Right lobe of liver (tissue), 4 donors: Measurements from ENCODE around the gene CXCR6.

Experiments
- CTCF ChIP-seq, 4 donors: fragments of 200-600 bp in 3 of 4; fragments of 450-650 bp in 1 of 4; IDR thresholded peaks; one replicate each; pipeline versions ENCODE4 v1.5.1 to v1.8.0; 2016 to 2022; ENCODE audit warnings: antibody characterized with exemption in 4 of 4, mild to moderate bottlenecking in 2 of 4
- POLR2A ChIP-seq: fragments of 450-650 bp; IDR thresholded peaks from one replicate; pipeline ENCODE4 v1.6.1; 2017; ENCODE audit warnings: antibody characterized with exemption, mild to moderate bottlenecking
- donor health status: DM: no; HTN: no; CAD: no.
- donor health status: DM: no; HTN: no; CAD: no.
- donor health status: DM: no; HTN: yes; CAD: no.

GRCh38 chr3:45981346-45982074, 38.2 kb downstream of the CXCR6 start:
- TF ChIP-seq CTCF (IDR thresholded peaks at IDR 0.05) (no peak), POLR2A (no peak)
